MCF 10A (cell line): ENCODE data around the gene SMLR1. TPM values are rescaled to one million over a fixed set of nuclear protein-coding genes. Genes with fewer than 3 reads are reported as not detected.
A peak's percentile ranks its signal among the peaks of the same experiment; 100 is the strongest.

Source experiments
- BruUV-seq: library from RNA; stranded (reverse); fragments of 400-500 nt; replicated peaks from 2 replicates; lab custom pipeline; 2021; lab: Mats Ljungman, UMichigan
- CTCF ChIA-PET: fragments of 300-600 bp; sonication (Branson Sonifier 250); formaldehyde crosslinking; extraction: SDS; loops from one replicate; lab custom pipeline; 2021; ENCODE audit warnings: antibody characterized with exemption, inconsistent platforms; lab: Yijun Ruan, JAX
- POLR2A ChIA-PET: fragments of 300-600, 350-650 bp; sonication (Branson Sonifier 250); formaldehyde crosslinking; extraction: SDS; loops from one replicate; lab custom pipeline; 2020; ENCODE audit warnings: antibody characterized with exemption, inconsistent platforms; lab: Yijun Ruan, JAX
- DNase-seq: peaks from one replicate; pipeline ENCODE4 v3.0.0-alpha.2; 2018; ENCODE audit not compliant: unreplicated experiment
- H3K27ac Mint-ChIP-seq: one replicate; pipeline ENCODE4 v1.8.0; 2022; ENCODE audit warnings: mild to moderate bottlenecking, low read depth, mixed read lengths; ENCODE audit not compliant: unreplicated experiment
- H3K27me3 Mint-ChIP-seq: one replicate; pipeline ENCODE4 v1.8.0; 2022; ENCODE audit warnings: mixed read lengths; ENCODE audit not compliant: insufficient read depth, unreplicated experiment
- H3K36me3 Mint-ChIP-seq: one replicate; pipeline ENCODE4 v1.8.0; 2022; ENCODE audit warnings: mild to moderate bottlenecking, moderate library complexity, mixed read lengths; ENCODE audit not compliant: insufficient read depth, unreplicated experiment
- H3K4me1 Mint-ChIP-seq: one replicate; pipeline ENCODE4 v1.8.0; 2022; ENCODE audit warnings: mixed read lengths; ENCODE audit not compliant: insufficient read depth, unreplicated experiment
- H3K4me3 Mint-ChIP-seq: one replicate; pipeline ENCODE4 v1.8.0; 2022; ENCODE audit warnings: mild to moderate bottlenecking, moderate library complexity, mixed read lengths; ENCODE audit not compliant: unreplicated experiment
- H3K9me3 Mint-ChIP-seq: one replicate; pipeline ENCODE4 v1.8.0; 2022; ENCODE audit warnings: mixed read lengths; ENCODE audit not compliant: unreplicated experiment
- intact Hi-C: fragments of 100-400 bp; cut with micrococcal nuclease; formaldehyde crosslinking; loops from 2 replicates; pipeline ENCODE4 v1.14.1; 2022
- total RNA-seq: library from RNA; stranded (reverse); gene quantifications from 2 replicates; pipeline ENCODE4 v1.2.3, GENCODE V29; 2022
- TF ChIP-seq, protein P1 (sequence below): fragments of 200-600 bp; IDR thresholded peaks from one replicate; pipeline ENCODE4 v1.8.0; 2022; ENCODE audit warnings: antibody characterized with exemption, mild to moderate bottlenecking; ENCODE audit not compliant: unreplicated experiment

SMLR1 gene
- total RNA-seq, 1 experiment from 2014 or later, result not detected

DNA sequence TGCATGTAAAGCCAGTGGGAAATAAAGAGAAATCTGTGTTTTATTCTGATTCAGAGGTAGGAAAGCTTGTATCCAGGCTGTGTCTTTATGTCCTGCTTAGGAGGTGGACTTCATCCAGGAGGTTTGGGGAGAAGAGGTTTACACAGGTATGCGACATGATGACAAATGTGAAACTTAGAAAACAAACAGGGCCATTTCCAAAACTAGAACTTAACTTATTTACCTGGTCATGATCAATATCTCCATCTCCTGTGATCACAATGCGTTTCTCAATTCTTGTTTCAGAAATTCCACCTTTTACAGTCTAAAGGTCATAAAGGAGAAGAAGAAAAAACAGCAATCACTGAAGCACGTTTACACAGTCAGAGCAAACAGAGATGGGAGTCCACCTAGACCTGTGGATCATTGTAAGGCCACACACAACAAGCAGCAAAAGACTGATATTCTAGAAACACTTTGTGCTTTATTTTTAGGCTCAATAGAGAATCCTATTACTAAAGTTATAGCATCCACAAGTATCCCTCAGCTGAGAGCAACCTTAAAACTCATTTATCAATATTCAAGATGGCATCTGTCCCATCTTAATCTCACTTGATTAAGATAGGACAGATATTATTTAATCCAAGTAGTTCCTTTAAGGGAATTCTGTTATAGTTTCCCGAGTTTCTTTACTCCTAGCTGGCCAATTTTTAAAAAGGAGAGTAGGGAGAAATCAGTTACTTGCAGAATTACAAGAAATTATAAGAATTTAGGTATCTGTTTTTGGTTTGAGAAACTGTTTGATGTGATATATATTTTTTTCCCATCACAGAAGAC, 36.4 kb downstream of the SMLR1 start:
- ChIA-PET CTCF (interaction anchor here (0.7 to 7.0 kb wide), 4 partner anchors 9 to 624 kb away, joined by 3 to 48 read pairs (median 6); no protein-coding TSS in a partner anchor), POLR2A (interaction anchor here (0.8 kb wide), 1 partner anchor 64 kb away, joined by 3 read pairs; no protein-coding TSS in a partner anchor)
- Mint-ChIP-seq H3K4me3 (no peak overlapping the region), H3K9me3 (no peaks in the 10 kb centered on the region), H3K36me3 (peaks cover 4% of the 10 kb centered on the region), H3K27ac (no peak overlapping the region), H3K27me3 (no peaks in the 10 kb centered on the region), H3K4me1 (no peaks in the 10 kb centered on the region)
- intact Hi-C loops, result no loop called here
- no TSS peak for BruUV-seq
- TF ChIP-seq, protein P1, sequence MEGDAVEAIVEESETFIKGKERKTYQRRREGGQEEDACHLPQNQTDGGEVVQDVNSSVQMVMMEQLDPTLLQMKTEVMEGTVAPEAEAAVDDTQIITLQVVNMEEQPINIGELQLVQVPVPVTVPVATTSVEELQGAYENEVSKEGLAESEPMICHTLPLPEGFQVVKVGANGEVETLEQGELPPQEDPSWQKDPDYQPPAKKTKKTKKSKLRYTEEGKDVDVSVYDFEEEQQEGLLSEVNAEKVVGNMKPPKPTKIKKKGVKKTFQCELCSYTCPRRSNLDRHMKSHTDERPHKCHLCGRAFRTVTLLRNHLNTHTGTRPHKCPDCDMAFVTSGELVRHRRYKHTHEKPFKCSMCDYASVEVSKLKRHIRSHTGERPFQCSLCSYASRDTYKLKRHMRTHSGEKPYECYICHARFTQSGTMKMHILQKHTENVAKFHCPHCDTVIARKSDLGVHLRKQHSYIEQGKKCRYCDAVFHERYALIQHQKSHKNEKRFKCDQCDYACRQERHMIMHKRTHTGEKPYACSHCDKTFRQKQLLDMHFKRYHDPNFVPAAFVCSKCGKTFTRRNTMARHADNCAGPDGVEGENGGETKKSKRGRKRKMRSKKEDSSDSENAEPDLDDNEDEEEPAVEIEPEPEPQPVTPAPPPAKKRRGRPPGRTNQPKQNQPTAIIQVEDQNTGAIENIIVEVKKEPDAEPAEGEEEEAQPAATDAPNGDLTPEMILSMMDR, result no peak
- DNase-seq, result no peak

DNA sequence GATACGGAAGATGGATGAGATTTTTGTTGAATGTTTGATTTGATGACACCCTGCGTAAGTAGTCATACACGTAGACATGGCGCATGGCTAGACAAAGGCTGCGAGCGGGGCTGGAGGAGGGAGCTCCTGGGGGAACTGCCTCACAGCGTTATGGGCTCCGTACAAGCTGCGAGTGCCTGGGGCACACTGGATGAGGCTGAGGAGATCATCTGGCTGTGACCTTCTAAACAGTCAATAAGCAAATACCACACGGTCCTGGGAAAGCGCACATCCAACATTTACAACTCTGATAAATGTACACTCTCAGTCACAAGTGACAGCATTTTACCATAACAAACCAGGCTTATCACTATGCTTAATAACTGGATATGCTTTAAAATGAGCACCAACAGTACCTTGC, 37.1 kb downstream of the SMLR1 start:
- no peak overlapping the region for H3K4me3 Mint-ChIP-seq
- BruUV-seq, result no TSS peak
- intact Hi-C loops, result no loop called here
- H3K27ac Mint-ChIP-seq, result no peak overlapping the region
- no peaks in the 10 kb centered on the region for H3K9me3 Mint-ChIP-seq
- no peak for DNase-seq
- no peaks in the 10 kb centered on the region for H3K27me3 Mint-ChIP-seq
- TF ChIP-seq, protein P1, result no peak
- H3K36me3 Mint-ChIP-seq, result peaks cover 4% of the 10 kb centered on the region
- H3K4me1 Mint-ChIP-seq, result no peaks in the 10 kb centered on the region
- ChIA-PET POLR2A (no interaction called here), CTCF (interaction anchor here (1.3 to 7.0 kb wide), 4 partner anchors 8 to 253 kb away, joined by 4 to 48 read pairs (median 6); no protein-coding TSS in a partner anchor)

DNA sequence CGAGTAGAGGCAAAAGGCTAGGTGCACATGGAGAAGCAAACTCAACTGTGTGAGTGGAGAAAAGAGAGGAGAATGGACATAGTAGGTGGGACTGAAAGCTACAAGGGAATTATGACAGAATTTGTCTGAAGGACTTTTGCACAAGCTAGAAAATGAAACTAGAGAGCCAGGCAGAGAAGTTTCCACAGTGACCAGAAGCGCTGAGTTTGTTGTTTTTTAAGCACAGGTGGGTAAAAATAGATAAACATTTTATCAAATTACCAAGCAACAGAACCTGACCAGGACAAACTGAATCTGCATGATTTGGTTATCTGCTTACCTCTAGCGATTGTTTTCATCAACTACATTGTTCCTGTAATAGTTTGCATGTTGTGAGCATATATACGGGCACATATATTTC, 38.6 kb downstream of the SMLR1 start:
- TF ChIP-seq, protein P1, result no peak
- POLR2A ChIA-PET, result no interaction called here
- DNase-seq, result no peak
- CTCF ChIA-PET, result no interaction called here
- peaks cover 4% of the 10 kb centered on the region for H3K36me3 Mint-ChIP-seq
- intact Hi-C loops, result no loop called here
- H3K27ac Mint-ChIP-seq, result no peak overlapping the region
- BruUV-seq, result no TSS peak
- H3K4me3 Mint-ChIP-seq, result no peak overlapping the region
- H3K9me3 Mint-ChIP-seq, result no peaks in the 10 kb centered on the region
- H3K4me1 Mint-ChIP-seq, result no peaks in the 10 kb centered on the region
- H3K27me3 Mint-ChIP-seq, result no peaks in the 10 kb centered on the region

- Mint-ChIP-seq H3K4me3 (no peak overlapping the region), H3K27me3 (no peaks in the 10 kb centered on the region), H3K9me3 (no peaks in the 10 kb centered on the region), H3K27ac (no peak overlapping the region), H3K36me3 (no peaks in the 10 kb centered on the region), H3K4me1 (no peaks in the 10 kb centered on the region)
- ChIA-PET CTCF (no interaction called here), POLR2A (no interaction called here)
- no peak for DNase-seq
- BruUV-seq, result TSS peak; percentile 89
- intact Hi-C loops, result no loop called here
- TF ChIP-seq, protein P1, result no peak
These were observed 42.5 kb downstream of the SMLR1 start for GRCh38 chr6:130869681-130870080.
